Stomach (tissue), 9 donors: ENCODE data around the gene WWOX. TPM values are rescaled to one million over a fixed set of nuclear protein-coding genes. Genes with fewer than 3 reads are reported as not detected.

ENCODE experiments used
- DNase-seq, 2 donors: peaks; one replicate each; pipeline versions ENCODE4 v3.0.0 to v3.0.0-alpha.2; 2013 to 2019
- H3K27ac ChIP-seq, 5 donors: fragments of 200-600 bp in 4 of 5; sonication (generic) in 4 of 5; one replicate each; pipeline ENCODE4 v1.5.1; 2013 to 2019; ENCODE audit warnings: mild to moderate bottlenecking in 1 of 5, moderate library complexity in 1 of 5
- H3K27me3 ChIP-seq, 3 donors: fragments of 200-600 bp; sonication (generic); one replicate each; pipeline ENCODE4 v1.5.1; 2017 to 2019; ENCODE audit warnings: mixed run types in 1 of 3
- H3K36me3 ChIP-seq, 4 donors: fragments of 200-600 bp; sonication (generic); 1 replicate in 3 of 4; 2 replicates in 1 of 4; pipeline ENCODE4 v1.5.1; 2016 to 2019
- H3K4me1 ChIP-seq, 4 donors: fragments of 200-600 bp; sonication (generic); one replicate each; pipeline ENCODE4 v1.5.1; 2016 to 2019
- H3K4me3 ChIP-seq, 4 donors: fragments of 200-600 bp; sonication (generic) in 3 of 4; one replicate each; pipeline ENCODE4 v1.5.1; 2016 to 2019; ENCODE audit warnings: mild to moderate bottlenecking in 1 of 4
- H3K9me3 ChIP-seq, 4 donors: fragments of 200-600 bp; sonication (generic); one replicate each; pipeline ENCODE4 v1.5.1; 2016 to 2019
- CTCF ChIP-seq, 7 experiments: fragments of 450-650 bp in 4 of 7; fragments of 200-600 bp in 3 of 7; sonication (generic) in 3 of 7; IDR thresholded peaks; one replicate each; pipeline ENCODE4 v1.5.1; 2016 to 2019; ENCODE audit warnings: antibody characterized with exemption in 7 of 7, control low read depth in 2 of 7, mild to moderate bottlenecking in 1 of 7
- EP300 ChIP-seq: sonication (generic); formaldehyde crosslinking; IDR thresholded peaks from one replicate; pipeline ENCODE4 v1.6.1; 2017; ENCODE audit warnings: antibody characterized with exemption
- POLR2A ChIP-seq, 4 donors: fragments of 450-650 bp; IDR thresholded peaks; one replicate each; pipeline ENCODE4 v1.6.1; 2016; ENCODE audit warnings: antibody characterized with exemption in 4 of 4, control low read depth in 2 of 4, mild to moderate bottlenecking in 1 of 4, moderate library complexity in 1 of 4
- POLR2AphosphoS5 ChIP-seq, 3 donors: sonication (generic); formaldehyde crosslinking; IDR thresholded peaks; one replicate each; pipeline ENCODE4 v1.6.1; 2016; ENCODE audit warnings: antibody characterized with exemption in 3 of 3
- WGBS, 5 donors: extraction: QIAGEN DNeasy Blood & Tissue Kit in 3 of 5; methylation state at CpG; one replicate each; pipeline versions ENCODE4 v1.1.5 to v1.1.7; 2013 to 2018; 5-methylcytosine and 5-hydroxymethylcytosine counted together
- intact Hi-C: fragments of 100-400 bp; cut with DNase I; formaldehyde crosslinking; loops from one replicate; pipeline ENCODE4 v1.15.1; 2023; ENCODE audit warnings: low total_unique reads
- polyA plus RNA-seq, 3 donors: library from polyadenylated mRNA; stranded (reverse); fragments of 200-250 nt; gene quantifications; one replicate each; pipeline ENCODE4 v1.2.3, GENCODE V29; 2013
- total RNA-seq, 5 donors: library from RNA; depleted of rRNA; stranded (reverse); fragments of >200 nt; gene quantifications; one replicate each; pipeline versions ENCODE4 v1.1.0 to v1.2.3, GENCODE V29; 2014 to 2016
- donor health status: healthy with polysubstance abuse.
- donor health status: Bipolar disorder and iron deficiency.
- donor health status: healthy.

WWOX gene
- total and polyA plus RNA-seq, 8 donors: 7.7 to 129 (median 48.7) TPM

- intact Hi-C loops: no loop called here
- Histone ChIP-seq H3K27ac (no peak overlapping the region), H3K4me1 (peaks cover 12 to 30% (median 21%) of the 10 kb centered on the region in 4 donors), H3K27me3 (no peaks in the 10 kb centered on the region), H3K36me3 (no peaks in the 10 kb centered on the region), H3K9me3 (peaks cover 0 to 9% (median 0%) of the 10 kb centered on the region in 4 donors), H3K4me3 (no peak overlapping the region)
- no peak for DNase-seq
- 76 to 86% (median 80%) methylated on average over 8 of the region's 8 CpGs for WGBS, 5 donors
- no peak for TF ChIP-seq CTCF (IDR thresholded peaks at IDR 0.05)
- no peak for TF ChIP-seq EP300
Measured at GRCh38 chr16:78137782-78138616, 38.5 kb downstream of the WWOX start.

GRCh38 chr16:78140818-78141466, 41.5 kb downstream of the WWOX start:
- Histone ChIP-seq H3K4me3 (no peak overlapping the region), H3K36me3 (no peaks in the 10 kb centered on the region), H3K27me3 (no peaks in the 10 kb centered on the region), H3K9me3 (peaks cover 0 to 9% (median 0%) of the 10 kb centered on the region in 4 donors), H3K27ac (no peak overlapping the region), H3K4me1 (peaks cover 0 to 13% (median 0%) of the 10 kb centered on the region in 4 donors)
- intact Hi-C loops: no loop called here
- TF ChIP-seq POLR2AphosphoS5 (IDR thresholded peaks at IDR 0.05) (no peak), EP300 (no peak), CTCF (IDR thresholded peaks at IDR 0.05) (no peak), POLR2A (IDR thresholded peaks at IDR 0.05) (no peak)
- 82 to 91% (median 89%) methylated on average over 6 of the region's 6 CpGs for WGBS, 5 donors
- DNase-seq: no peak

GRCh38 chr16:78142788-78143187, 43.3 kb downstream of the WWOX start:
- H3K27me3 ChIP-seq: no peaks in the 10 kb centered on the region
- 53 to 80% (median 68%) methylated on average over 1 of the region's 1 CpG for WGBS, 5 donors
- TF ChIP-seq CTCF (IDR thresholded peaks at IDR 0.05): no peak
- TF ChIP-seq EP300: no peak
- no peak for TF ChIP-seq POLR2AphosphoS5 (IDR thresholded peaks at IDR 0.05)
- no peak for TF ChIP-seq POLR2A (IDR thresholded peaks at IDR 0.05)
- peak in 1 of 2 donors; percentile 30 for DNase-seq
- no peaks in the 10 kb centered on the region for H3K36me3 ChIP-seq
- peaks cover 0 to 9% (median 0%) of the 10 kb centered on the region in 4 donors for H3K9me3 ChIP-seq
- H3K4me1 ChIP-seq: peaks cover 0 to 5% (median 0%) of the 10 kb centered on the region in 4 donors
- intact Hi-C loops: no loop called here
- H3K27ac ChIP-seq: no peak overlapping the region
- H3K4me3 ChIP-seq: no peak overlapping the region

GRCh38 chr16:78146807-78147206, 47.4 kb downstream of the WWOX start:
- Histone ChIP-seq H3K27ac (no peak overlapping the region), H3K4me1 (peaks cover 0 to 5% (median 0%) of the 10 kb centered on the region in 4 donors), H3K9me3 (no peaks in the 10 kb centered on the region), H3K4me3 (no peak overlapping the region), H3K36me3 (no peaks in the 10 kb centered on the region), H3K27me3 (no peaks in the 10 kb centered on the region)
- TF ChIP-seq POLR2A (IDR thresholded peaks at IDR 0.05) (no peak), POLR2AphosphoS5 (IDR thresholded peaks at IDR 0.05) (no peak), CTCF (IDR thresholded peaks at IDR 0.05) (no peak), EP300 (no peak)
- WGBS, 5 donors: 50 to 66% (median 54%) methylated on average over 5 of the region's 5 CpGs
- intact Hi-C loops: no loop called here
- peak in 1 of 2 donors; percentile 39 for DNase-seq
